K562 (cell line): ENCODE measurements around the gene NTN3. TPM values are rescaled to one million over a fixed set of nuclear protein-coding genes. Genes with fewer than 3 reads are reported as not detected.

ENCODE experiments used
- ATF7 ChIP-seq: fragments of 450-650 bp; IDR thresholded peaks from 2 replicates; pipeline ENCODE4 v1.7.1; 2014; ENCODE audit warnings: mild to moderate bottlenecking, moderate library complexity
- ELK1 ChIP-seq: sonication (generic); formaldehyde crosslinking; IDR thresholded peaks from 2 replicates; pipeline ENCODE4 v1.8.1; 2022; ENCODE audit warnings: missing genetic modification reagents
- GTF2F1 ChIP-seq: IDR thresholded peaks from 2 replicates; pipeline ENCODE4 v1.6.1; 2011; ENCODE audit warnings: low read depth, low read length, improper control_type of control experiment
- HCFC1 ChIP-seq: IDR thresholded peaks from 2 replicates; pipeline ENCODE4 v1.6.1; 2012; ENCODE audit warnings: low read depth, low read length, improper control_type of control experiment
- IRF9 ChIP-seq: fragments of 450-650 bp; IDR thresholded peaks from 2 replicates; pipeline ENCODE4 v1.6.1; 2016; ENCODE audit warnings: missing biosample characterization, missing genetic modification characterization
- LARP7 ChIP-seq: fragments of 450-650 bp; IDR thresholded peaks from 2 replicates; pipeline ENCODE4 v1.6.1; 2016
- NELFE ChIP-seq: IDR thresholded peaks from 2 replicates; pipeline ENCODE4 v1.6.1; 2011; ENCODE audit warnings: mild to moderate bottlenecking; ENCODE audit not compliant: insufficient read depth, insufficient read length
- PCBP2 ChIP-seq: fragments of 200-400 bp; formaldehyde crosslinking; IDR thresholded peaks from 2 replicates; pipeline ENCODE4 v1.6.1; 2018; ENCODE audit warnings: low read length, low read depth, mild to moderate bottlenecking, moderate library complexity; ENCODE audit not compliant: poor library complexity, severe bottlenecking
- PHF20 ChIP-seq: fragments of 450-650 bp; IDR thresholded peaks from 2 replicates; pipeline ENCODE4 v1.6.1; 2018; ENCODE audit not compliant: partially characterized antibody
- U2AF1 ChIP-seq: fragments of 200-400 bp; formaldehyde crosslinking; optimal IDR thresholded peaks from 2 replicates; pipeline ENCODE3; 2017; ENCODE audit warnings: mild to moderate bottlenecking, low read depth, low read length, moderate library complexity
- ZFX ChIP-seq: sonication (generic); formaldehyde crosslinking; IDR thresholded peaks from 2 replicates; pipeline ENCODE4 v1.8.0; 2022; ENCODE audit warnings: mild to moderate bottlenecking, missing genetic modification reagents, moderate library complexity
- ZNF644 ChIP-seq: fragments of 200-800 bp; sonication (Bioruptor generic); IDR thresholded peaks from 2 replicates; pipeline ENCODE4 v1.6.1; 2016; ENCODE audit warnings: low read depth, missing genetic modification characterization, missing compliant biosample characterization
- polyA plus RNA-seq, 8 experiments: library from polyadenylated mRNA; depleted of rRNA in 4 of 8; stranded (reverse) in 5 of 8; unstranded in 3 of 8; fragments of >200 nt; fragmentation: Nextera tagmentation in 2 of 8; fragmentation: Illumina TruSeq in 1 of 8; extraction: Ambion mirVana in 2 of 8; extraction: Trizol in 1 of 8; gene quantifications; 2 replicates each; pipeline versions ENCODE4 v1.2.1 to v1.2.3, GENCODE V29; 2011 to 2014; ENCODE audit warnings: inconsistent platforms in 1 of 8, missing spikeins in 1 of 8
- total RNA-seq, 7 experiments: library from RNA; depleted of rRNA in 6 of 7; stranded (reverse); fragments of >200 nt in 6 of 7; fragmentation: Illumina TruSeq in 2 of 7; extraction: Trizol in 2 of 7; gene quantifications; 2 replicates each; pipeline versions ENCODE4 v1.2.1 to v1.2.3, GENCODE V29; 2011 to 2021; ENCODE audit warnings: low replicate concordance in 1 of 7
- TF ChIP-seq, protein P1 (sequence below): sonication (generic); formaldehyde crosslinking; IDR thresholded peaks from 2 replicates; pipeline ENCODE4 v1.4.0; 2020; ENCODE audit warnings: mild to moderate bottlenecking, missing genetic modification reagents
- TF ChIP-seq, protein P2 (sequence below), 3 experiments: IDR thresholded peaks in 2 of 3; conservative IDR thresholded peaks in 1 of 3; 2 replicates each; pipeline ENCODE4 v1.5.1; 2011 to 2012; ENCODE audit warnings: low read length in 3 of 3, mild to moderate bottlenecking in 3 of 3, control low read depth in 2 of 3, improper control_type of control experiment in 1 of 3, inconsistent platforms in 1 of 3, low read depth in 1 of 3, mixed read lengths in 1 of 3, moderate library complexity in 1 of 3; ENCODE audit not compliant: insufficient read depth in 2 of 3
- TF ChIP-seq, protein P3 (sequence below): fragments of 450-650 bp; IDR thresholded peaks from 2 replicates; pipeline ENCODE4 v1.6.1; 2018; ENCODE audit not compliant: partially characterized antibody
- TF ChIP-seq, protein P4 (sequence below): fragments of 450-650 bp; formaldehyde crosslinking; IDR thresholded peaks from 2 replicates; pipeline ENCODE4 v1.4.0; 2020; ENCODE audit warnings: mild to moderate bottlenecking, mixed read lengths

NTN3 gene
- total and polyA plus RNA-seq, 9 of the 15 experiments (the other 6 are each of a cell fraction or from before 2014, with no cell fraction given) = not detected

- no peak for TF ChIP-seq PCBP2
- no peak for TF ChIP-seq NELFE
- no peak for TF ChIP-seq ZNF644 (tag)
- no peak for TF ChIP-seq IRF9
- TF ChIP-seq LARP7 = no peak
- no peak for TF ChIP-seq GTF2F1
- TF ChIP-seq, protein P1, sequence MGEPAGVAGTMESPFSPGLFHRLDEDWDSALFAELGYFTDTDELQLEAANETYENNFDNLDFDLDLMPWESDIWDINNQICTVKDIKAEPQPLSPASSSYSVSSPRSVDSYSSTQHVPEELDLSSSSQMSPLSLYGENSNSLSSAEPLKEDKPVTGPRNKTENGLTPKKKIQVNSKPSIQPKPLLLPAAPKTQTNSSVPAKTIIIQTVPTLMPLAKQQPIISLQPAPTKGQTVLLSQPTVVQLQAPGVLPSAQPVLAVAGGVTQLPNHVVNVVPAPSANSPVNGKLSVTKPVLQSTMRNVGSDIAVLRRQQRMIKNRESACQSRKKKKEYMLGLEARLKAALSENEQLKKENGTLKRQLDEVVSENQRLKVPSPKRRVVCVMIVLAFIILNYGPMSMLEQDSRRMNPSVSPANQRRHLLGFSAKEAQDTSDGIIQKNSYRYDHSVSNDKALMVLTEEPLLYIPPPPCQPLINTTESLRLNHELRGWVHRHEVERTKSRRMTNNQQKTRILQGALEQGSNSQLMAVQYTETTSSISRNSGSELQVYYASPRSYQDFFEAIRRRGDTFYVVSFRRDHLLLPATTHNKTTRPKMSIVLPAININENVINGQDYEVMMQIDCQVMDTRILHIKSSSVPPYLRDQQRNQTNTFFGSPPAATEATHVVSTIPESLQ = no peak
- no peak for TF ChIP-seq HCFC1
- TF ChIP-seq U2AF1 = no peak
- TF ChIP-seq ZFX (CRISPR knock-in tag) = peak; percentile 38; the same call in 1 of the 2 replicates
- TF ChIP-seq, protein P2, sequence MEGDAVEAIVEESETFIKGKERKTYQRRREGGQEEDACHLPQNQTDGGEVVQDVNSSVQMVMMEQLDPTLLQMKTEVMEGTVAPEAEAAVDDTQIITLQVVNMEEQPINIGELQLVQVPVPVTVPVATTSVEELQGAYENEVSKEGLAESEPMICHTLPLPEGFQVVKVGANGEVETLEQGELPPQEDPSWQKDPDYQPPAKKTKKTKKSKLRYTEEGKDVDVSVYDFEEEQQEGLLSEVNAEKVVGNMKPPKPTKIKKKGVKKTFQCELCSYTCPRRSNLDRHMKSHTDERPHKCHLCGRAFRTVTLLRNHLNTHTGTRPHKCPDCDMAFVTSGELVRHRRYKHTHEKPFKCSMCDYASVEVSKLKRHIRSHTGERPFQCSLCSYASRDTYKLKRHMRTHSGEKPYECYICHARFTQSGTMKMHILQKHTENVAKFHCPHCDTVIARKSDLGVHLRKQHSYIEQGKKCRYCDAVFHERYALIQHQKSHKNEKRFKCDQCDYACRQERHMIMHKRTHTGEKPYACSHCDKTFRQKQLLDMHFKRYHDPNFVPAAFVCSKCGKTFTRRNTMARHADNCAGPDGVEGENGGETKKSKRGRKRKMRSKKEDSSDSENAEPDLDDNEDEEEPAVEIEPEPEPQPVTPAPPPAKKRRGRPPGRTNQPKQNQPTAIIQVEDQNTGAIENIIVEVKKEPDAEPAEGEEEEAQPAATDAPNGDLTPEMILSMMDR (IDR thresholded peaks at IDR 0.05 in 2 of 3, conservative IDR thresholded peaks at IDR 0.05 in 1 of 3; ENCODE audit: insufficient read depth in 2 of 3, low read depth in 1 of 3, low read length in 3 of 3) = peak; percentile 50 to 66 (median 56)
- peak; percentile 15 for TF ChIP-seq PHF20
- peak; percentile 59; the same call in 1 of the 2 replicates for TF ChIP-seq ATF7
- TF ChIP-seq, protein P3, sequence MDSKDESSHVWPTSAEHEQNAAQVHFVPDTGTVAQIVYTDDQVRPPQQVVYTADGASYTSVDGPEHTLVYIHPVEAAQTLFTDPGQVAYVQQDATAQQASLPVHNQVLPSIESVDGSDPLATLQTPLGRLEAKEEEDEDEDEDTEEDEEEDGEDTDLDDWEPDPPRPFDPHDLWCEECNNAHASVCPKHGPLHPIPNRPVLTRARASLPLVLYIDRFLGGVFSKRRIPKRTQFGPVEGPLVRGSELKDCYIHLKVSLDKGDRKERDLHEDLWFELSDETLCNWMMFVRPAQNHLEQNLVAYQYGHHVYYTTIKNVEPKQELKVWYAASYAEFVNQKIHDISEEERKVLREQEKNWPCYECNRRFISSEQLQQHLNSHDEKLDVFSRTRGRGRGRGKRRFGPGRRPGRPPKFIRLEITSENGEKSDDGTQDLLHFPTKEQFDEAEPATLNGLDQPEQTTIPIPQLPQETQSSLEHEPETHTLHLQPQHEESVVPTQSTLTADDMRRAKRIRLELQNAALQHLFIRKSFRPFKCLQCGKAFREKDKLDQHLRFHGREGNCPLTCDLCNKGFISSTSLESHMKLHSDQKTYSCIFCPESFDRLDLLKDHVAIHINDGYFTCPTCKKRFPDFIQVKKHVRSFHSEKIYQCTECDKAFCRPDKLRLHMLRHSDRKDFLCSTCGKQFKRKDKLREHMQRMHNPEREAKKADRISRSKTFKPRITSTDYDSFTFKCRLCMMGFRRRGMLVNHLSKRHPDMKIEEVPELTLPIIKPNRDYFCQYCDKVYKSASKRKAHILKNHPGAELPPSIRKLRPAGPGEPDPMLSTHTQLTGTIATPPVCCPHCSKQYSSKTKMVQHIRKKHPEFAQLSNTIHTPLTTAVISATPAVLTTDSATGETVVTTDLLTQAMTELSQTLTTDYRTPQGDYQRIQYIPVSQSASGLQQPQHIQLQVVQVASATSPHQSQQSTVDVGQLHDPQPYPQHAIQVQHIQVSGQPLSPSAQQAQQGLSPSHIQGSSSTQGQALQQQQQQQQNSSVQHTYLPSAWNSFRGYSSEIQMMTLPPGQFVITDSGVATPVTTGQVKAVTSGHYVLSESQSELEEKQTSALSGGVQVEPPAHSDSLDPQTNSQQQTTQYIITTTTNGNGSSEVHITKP = peak; percentile 71
- TF ChIP-seq, protein P4, sequence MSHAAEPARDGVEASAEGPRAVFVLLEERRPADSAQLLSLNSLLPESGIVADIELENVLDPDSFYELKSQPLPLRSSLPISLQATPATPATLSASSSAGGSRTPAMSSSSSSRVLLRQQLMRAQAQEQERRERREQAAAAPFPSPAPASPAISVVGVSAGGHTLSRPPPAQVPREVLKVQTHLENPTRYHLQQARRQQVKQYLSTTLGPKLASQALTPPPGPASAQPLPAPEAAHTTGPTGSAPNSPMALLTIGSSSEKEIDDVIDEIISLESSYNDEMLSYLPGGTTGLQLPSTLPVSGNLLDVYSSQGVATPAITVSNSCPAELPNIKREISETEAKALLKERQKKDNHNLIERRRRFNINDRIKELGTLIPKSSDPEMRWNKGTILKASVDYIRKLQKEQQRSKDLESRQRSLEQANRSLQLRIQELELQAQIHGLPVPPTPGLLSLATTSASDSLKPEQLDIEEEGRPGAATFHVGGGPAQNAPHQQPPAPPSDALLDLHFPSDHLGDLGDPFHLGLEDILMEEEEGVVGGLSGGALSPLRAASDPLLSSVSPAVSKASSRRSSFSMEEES (CRISPR knock-in tag) = no peak
- no peak for TF ChIP-seq ELK1
Measured at GRCh38 chr16:2497116-2497630, 26.1 kb downstream of the NTN3 start (continued).
